IMR-90 (cell line): ENCODE measurements around the gene LCN2.

Source experiments
- SMC3 ChIP-seq: fragments of 150-350 bp; IDR thresholded peaks from 2 replicates; pipeline ENCODE4 v1.6.1; 2016; ENCODE audit warnings: low read depth, mild to moderate bottlenecking, antibody characterized with exemption, low read length, moderate library complexity
- TF ChIP-seq, protein P1 (sequence below): conservative IDR thresholded peaks from 2 replicates; pipeline ENCODE4 v1.5.1; 2012; ENCODE audit warnings: mild to moderate bottlenecking, low read depth, low read length, improper control_type of control experiment

DNA sequence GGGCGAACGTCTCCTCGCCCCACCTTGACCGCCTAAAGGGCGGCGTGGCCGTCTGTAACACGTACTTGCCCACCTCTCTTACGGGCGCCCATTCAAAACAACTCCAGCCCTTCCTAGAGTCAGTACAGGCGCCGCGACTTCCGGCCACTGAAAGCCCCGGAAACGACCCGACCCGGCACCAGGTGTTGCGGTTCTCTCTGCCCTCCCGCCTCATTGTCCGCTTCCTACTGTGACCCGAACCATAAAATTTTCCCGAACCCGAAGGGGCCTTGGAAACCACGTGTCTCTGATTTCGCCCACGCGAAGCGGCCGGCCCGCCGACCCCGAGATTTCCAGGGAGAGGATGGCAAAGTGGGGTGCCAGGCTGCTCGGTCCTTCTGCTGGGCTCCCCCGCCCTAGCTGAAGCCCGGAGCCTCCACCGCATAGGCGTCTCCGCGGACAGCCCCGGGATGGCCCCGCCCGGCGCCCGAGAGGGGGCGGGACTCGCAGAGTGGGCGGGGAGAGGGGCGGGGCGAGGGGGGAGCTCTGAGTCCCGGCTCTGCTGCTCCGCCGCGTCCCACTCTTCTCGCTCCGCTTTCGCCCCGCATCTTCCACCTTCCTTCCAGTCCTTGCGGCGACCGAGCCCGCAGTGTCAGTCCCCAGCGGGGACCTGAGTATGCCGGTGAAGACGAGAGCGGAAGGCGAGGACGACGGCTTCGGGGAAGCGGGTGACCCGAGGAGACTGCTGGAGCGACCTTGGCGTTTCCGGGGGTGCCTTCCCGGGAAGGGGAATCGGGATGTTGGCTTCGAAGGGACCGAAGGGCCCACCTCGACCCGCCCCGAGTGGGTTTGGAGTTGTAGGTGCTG lies 21.0 kb upstream of the LCN2 start:
- no peak for TF ChIP-seq SMC3
- TF ChIP-seq, protein P1, sequence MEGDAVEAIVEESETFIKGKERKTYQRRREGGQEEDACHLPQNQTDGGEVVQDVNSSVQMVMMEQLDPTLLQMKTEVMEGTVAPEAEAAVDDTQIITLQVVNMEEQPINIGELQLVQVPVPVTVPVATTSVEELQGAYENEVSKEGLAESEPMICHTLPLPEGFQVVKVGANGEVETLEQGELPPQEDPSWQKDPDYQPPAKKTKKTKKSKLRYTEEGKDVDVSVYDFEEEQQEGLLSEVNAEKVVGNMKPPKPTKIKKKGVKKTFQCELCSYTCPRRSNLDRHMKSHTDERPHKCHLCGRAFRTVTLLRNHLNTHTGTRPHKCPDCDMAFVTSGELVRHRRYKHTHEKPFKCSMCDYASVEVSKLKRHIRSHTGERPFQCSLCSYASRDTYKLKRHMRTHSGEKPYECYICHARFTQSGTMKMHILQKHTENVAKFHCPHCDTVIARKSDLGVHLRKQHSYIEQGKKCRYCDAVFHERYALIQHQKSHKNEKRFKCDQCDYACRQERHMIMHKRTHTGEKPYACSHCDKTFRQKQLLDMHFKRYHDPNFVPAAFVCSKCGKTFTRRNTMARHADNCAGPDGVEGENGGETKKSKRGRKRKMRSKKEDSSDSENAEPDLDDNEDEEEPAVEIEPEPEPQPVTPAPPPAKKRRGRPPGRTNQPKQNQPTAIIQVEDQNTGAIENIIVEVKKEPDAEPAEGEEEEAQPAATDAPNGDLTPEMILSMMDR, result no peak
